H1 (cell line): ENCODE results near the gene PPP1R12B. TPM values are rescaled to one million over a fixed set of nuclear protein-coding genes. Genes with fewer than 3 reads are reported as not detected.

Source experiments
- CTCF ChIA-PET: fragments of 300-600 bp; sonication (Branson Sonifier 250); formaldehyde crosslinking; loops from one replicate; lab custom pipeline; 2021; ENCODE audit not compliant: partially characterized antibody; lab: Charles Lee
- POLR2A ChIA-PET: fragments of 300-600 bp; sonication (Branson Sonifier 250); formaldehyde crosslinking; loops from one replicate; lab custom pipeline; 2021; ENCODE audit warnings: inconsistent platforms; ENCODE audit not compliant: partially characterized antibody; lab: Charles Lee
- DNase-seq, 2 experiments: peaks; one replicate each; pipeline versions ENCODE4 v3.0.0 to v3.0.0-alpha.2; 2010 to 2022; ENCODE audit warnings: low spot score in 2 of 2, low read depth in 1 of 2, mixed read lengths in 1 of 2
- FAIRE-seq: peaks from 2 replicates; lab custom pipeline; 2011; peaks lifted over from hg19 to GRCh38; lab: Jason Lieb, UNC
- H2AFZ ChIP-seq: 2 replicates; pipeline ENCODE4 v1.8.1; 2012; ENCODE audit warnings: low read length, inconsistent platforms
- H2AK5ac ChIP-seq: 2 replicates; pipeline ENCODE4 v1.6.1; 2013; ENCODE audit warnings: low read depth, low read length
- H2BK120ac ChIP-seq: replicated peaks from 2 replicates; pipeline ENCODE3; 2013; ENCODE audit warnings: low read depth, low read length, inconsistent platforms
- H2BK12ac ChIP-seq: 2 replicates; pipeline ENCODE4 v1.6.1; 2013; ENCODE audit warnings: low read depth, low read length
- H2BK15ac ChIP-seq: 2 replicates; pipeline ENCODE4 v1.6.1; 2013; ENCODE audit warnings: low read length
- H2BK20ac ChIP-seq: 2 replicates; pipeline ENCODE4 v1.6.1; 2013; ENCODE audit warnings: low read length
- H2BK5ac ChIP-seq: 2 replicates; pipeline ENCODE4 v1.6.1; 2013; ENCODE audit warnings: low read depth, low read length
- H3K14ac ChIP-seq: 2 replicates; pipeline ENCODE4 v1.6.1; 2013; ENCODE audit warnings: inconsistent platforms; ENCODE audit not compliant: insufficient read length
- H3K18ac ChIP-seq: 2 replicates; pipeline ENCODE4 v1.6.1; 2013; ENCODE audit warnings: low read length; ENCODE audit errors: extremely low read depth
- H3K23ac ChIP-seq: 2 replicates; pipeline ENCODE4 v1.6.1; 2013; ENCODE audit warnings: inconsistent platforms; ENCODE audit not compliant: insufficient read length
- H3K23me2 ChIP-seq: 2 replicates; pipeline ENCODE4 v1.6.1; 2013; ENCODE audit warnings: low read depth, low read length
- H3K27ac ChIP-seq: 2 replicates; pipeline ENCODE4 v1.6.1; 2011; ENCODE audit warnings: low read depth, low read length, inconsistent platforms
- H3K27me3 ChIP-seq, 4 experiments: replicated peaks in 1 of 4; 1 replicate in 1 of 4; 2 replicates in 3 of 4; pipeline versions ENCODE4 v1.6.1 to v1.8.1; 2011 to 2013; ENCODE audit warnings: low read length in 3 of 4, mild to moderate bottlenecking in 3 of 4, inconsistent platforms in 2 of 4, mixed read lengths in 2 of 4, moderate library complexity in 1 of 4; ENCODE audit not compliant: control insufficient read depth in 3 of 4, insufficient read depth in 3 of 4; ENCODE audit errors: extremely low read depth in 1 of 4
- H3K36me3 ChIP-seq, 4 experiments: 2 replicates each; pipeline versions ENCODE4 v1.6.1 to v1.8.1; 2011 to 2013; ENCODE audit warnings: mild to moderate bottlenecking in 4 of 4, low read length in 3 of 4, moderate library complexity in 2 of 4, control low read depth in 1 of 4, inconsistent platforms in 1 of 4; ENCODE audit not compliant: insufficient read depth in 4 of 4, control insufficient read depth in 2 of 4
- H3K4ac ChIP-seq: replicated peaks from 2 replicates; pipeline ENCODE3; 2013; ENCODE audit warnings: low read length, low read depth, mixed read lengths, inconsistent platforms; ENCODE audit not compliant: insufficient read length
- H3K4me1 ChIP-seq, 4 experiments: replicated peaks in 1 of 4; 1 replicate in 1 of 4; 2 replicates in 3 of 4; pipeline versions ENCODE4 v1.6.1 to v1.8.1; 2011 to 2013; ENCODE audit warnings: low read length in 3 of 4, inconsistent platforms in 2 of 4, mixed read lengths in 1 of 4; ENCODE audit not compliant: insufficient read depth in 4 of 4, control insufficient read depth in 3 of 4
- H3K4me2 ChIP-seq, 2 experiments: 2 replicates each; pipeline versions ENCODE4 v1.6.1 to v1.8.1; 2011 to 2013; ENCODE audit warnings: low read depth in 2 of 2, low read length in 2 of 2, control low read depth in 1 of 2, inconsistent platforms in 1 of 2, mild to moderate bottlenecking in 1 of 2; ENCODE audit not compliant: insufficient read depth in 1 of 2
- H3K4me3 ChIP-seq, 4 experiments: fragments of 200-600, 300-600 bp in 1 of 4; sonication (generic), shearing (Covaris generic), sonication (Bioruptor Twin) in 1 of 4; 2 replicates each; pipeline versions ENCODE4 v1.5.1 to v1.8.1; 2011 to 2016; ENCODE audit warnings: low read length in 4 of 4, low read depth in 3 of 4, control low read depth in 2 of 4, inconsistent platforms in 2 of 4, mild to moderate bottlenecking in 2 of 4, mixed read lengths in 1 of 4, moderate library complexity in 1 of 4; ENCODE audit not compliant: insufficient read depth in 2 of 4; ENCODE audit errors: extremely low read depth in 1 of 4
- H3K56ac ChIP-seq: replicated peaks from 2 replicates; pipeline ENCODE3; 2013; ENCODE audit warnings: low read depth, mild to moderate bottlenecking, mixed read lengths, low read length, inconsistent platforms; ENCODE audit not compliant: insufficient read length
- H3K79me1 ChIP-seq: 2 replicates; pipeline ENCODE4 v1.6.1; 2013; ENCODE audit warnings: low read depth, low read length, control low read depth
- H3K79me2 ChIP-seq, 2 experiments: 2 replicates each; pipeline versions ENCODE4 v1.6.1 to v1.8.1; 2012 to 2013; ENCODE audit warnings: low read length in 2 of 2, mild to moderate bottlenecking in 2 of 2, inconsistent platforms in 1 of 2; ENCODE audit not compliant: insufficient read depth in 2 of 2, control insufficient read depth in 1 of 2
- H3K9ac ChIP-seq, 4 experiments: replicated peaks in 1 of 4; 1 replicate in 1 of 4; 2 replicates in 3 of 4; pipeline versions ENCODE4 v1.6.1 to v1.8.1; 2011 to 2013; ENCODE audit warnings: low read depth in 3 of 4, low read length in 3 of 4, control low read depth in 2 of 4, mild to moderate bottlenecking in 2 of 4, moderate library complexity in 2 of 4, inconsistent platforms in 1 of 4; ENCODE audit errors: extremely low read depth in 1 of 4
- H3K9me3 ChIP-seq, 2 experiments: 2 replicates each; pipeline versions ENCODE4 v1.6.1 to v1.8.1; 2012 to 2013; ENCODE audit warnings: mild to moderate bottlenecking in 2 of 2, moderate library complexity in 2 of 2, control low read depth in 1 of 2, inconsistent platforms in 1 of 2, low read depth in 1 of 2, low read length in 1 of 2, mixed read lengths in 1 of 2; ENCODE audit not compliant: insufficient read depth in 2 of 2
- H4K20me1 ChIP-seq, 2 experiments: replicated peaks in 1 of 2; 2 replicates each; pipeline versions ENCODE3 to v1.8.1; 2011 to 2013; ENCODE audit warnings: inconsistent platforms in 2 of 2, low read length in 2 of 2, mild to moderate bottlenecking in 1 of 2; ENCODE audit not compliant: insufficient read depth in 2 of 2, control insufficient read depth in 1 of 2
- H4K5ac ChIP-seq: 2 replicates; pipeline ENCODE4 v1.6.1; 2013; ENCODE audit warnings: low read length, low read depth, mixed read lengths, inconsistent platforms; ENCODE audit not compliant: insufficient read length
- H4K8ac ChIP-seq: 2 replicates; pipeline ENCODE4 v1.8.0; 2013; ENCODE audit warnings: mild to moderate bottlenecking, moderate library complexity, low read length, inconsistent platforms; ENCODE audit not compliant: insufficient read depth; ENCODE audit errors: extremely low read depth
- H4K91ac ChIP-seq: replicated peaks from 2 replicates; pipeline ENCODE3; 2013; ENCODE audit warnings: low read length, mixed read lengths, inconsistent platforms; ENCODE audit not compliant: insufficient read length
- E2F6 ChIP-seq: IDR thresholded peaks from 2 replicates; pipeline ENCODE4 v1.6.1; 2012; ENCODE audit warnings: inconsistent platforms
- JUN ChIP-seq: IDR thresholded peaks from 2 replicates; pipeline ENCODE4 v1.6.1; 2011; ENCODE audit warnings: low read depth, mild to moderate bottlenecking, improper control_type of control experiment, low read length
- KDM4A ChIP-seq: IDR thresholded peaks from one replicate; pipeline ENCODE4 v1.7.1; 2012; ENCODE audit warnings: low read depth, mild to moderate bottlenecking, moderate library complexity, low read length, inconsistent platforms; ENCODE audit not compliant: severe bottlenecking
- MAFK ChIP-seq: IDR thresholded peaks from 2 replicates; pipeline ENCODE4 v1.6.1; 2012; ENCODE audit warnings: low read depth, mild to moderate bottlenecking, improper control_type of control experiment, low read length
- MAX ChIP-seq: IDR thresholded peaks from 2 replicates; pipeline ENCODE4 v1.6.1; 2012; ENCODE audit warnings: inconsistent platforms
- RBBP5 ChIP-seq: IDR thresholded peaks from 2 replicates; pipeline ENCODE4 v1.7.1; 2012; ENCODE audit warnings: low read depth, mild to moderate bottlenecking, inconsistent platforms, low read length, moderate library complexity, borderline replicate concordance
- WGBS, 2 experiments: shearing (Covaris generic) in 1 of 2; methylation state at CpG; one replicate each; pipeline versions ENCODE4 v1.1.6 to v1.1.7; 2013 to 2015; ENCODE audit warnings: low lambda C conversion rate in 2 of 2, mixed read lengths in 2 of 2, inconsistent platforms in 1 of 2, low coverage in 1 of 2, missing lambda C conversion rate in 1 of 2; ENCODE audit not compliant: insufficient replicate concordance in 2 of 2, insufficient coverage in 1 of 2, insufficient read length in 1 of 2; ENCODE audit errors: extremely low coverage in 1 of 2, missing lambda C conversion rate in 1 of 2; 5-methylcytosine and 5-hydroxymethylcytosine counted together
- polyA plus RNA-seq, 7 experiments: library from polyadenylated mRNA; depleted of rRNA in 3 of 7; stranded (reverse) in 5 of 7; unstranded in 2 of 7; fragments of >200 nt in 5 of 7; fragments of 200-250 nt in 2 of 7; gene quantifications; 1 replicate in 5 of 7; 2 replicates in 1 of 7; 4 replicates in 1 of 7; pipeline versions ENCODE4 v1.2.1 to v1.2.3, GENCODE V29; 2011 to 2013; ENCODE audit warnings: missing spikeins in 2 of 7, mixed read lengths in 2 of 7
- total RNA-seq: library from RNA; stranded (reverse); fragmentation: NEBNext Ultra II Directional; extraction: Animal tissue kit (Norgen Biotek cat#: 25700); gene quantifications from 2 replicates; pipeline ENCODE4 v1.2.1, GENCODE V29; 2021

Gene PPP1R12B
- total and polyA plus RNA-seq, 2 of the 8 experiments (the other 6 are each of a cell fraction or from before 2014, with no cell fraction given): 7.9 to 18.7 TPM

GRCh38 chr1:202600432-202601041, 252.0 kb downstream of the PPP1R12B start:
- no peak overlapping the region for H3K4me3 ChIP-seq
- no peaks in the 10 kb centered on the region for H3K36me3 ChIP-seq
- H3K23ac ChIP-seq: no peak overlapping the region
- no peak overlapping the region; the same call in 1 of the 2 replicates for H3K18ac ChIP-seq
- H3K27ac ChIP-seq: no peak overlapping the region
- POLR2A ChIA-PET: interaction anchor here (1.1 kb wide), 1 partner anchor 16 kb away, joined by 3 read pairs; no protein-coding TSS in a partner anchor
- H4K5ac ChIP-seq: no peak overlapping the region
- H2AK5ac ChIP-seq: no peak overlapping the region
- no peaks in the 10 kb centered on the region for H3K79me2 ChIP-seq
- H3K9ac ChIP-seq: no peak overlapping the region
- no peaks in the 10 kb centered on the region for H3K4me1 ChIP-seq
- H2AFZ ChIP-seq: no peak overlapping the region
- no peaks in the 10 kb centered on the region for H3K27me3 ChIP-seq
- H4K8ac ChIP-seq: 0 out of 2 replicates have a peak overlapping the region, but pooled peaks have one; percentile 12
- TF ChIP-seq JUN (no peak), KDM4A (no peak), E2F6 (no peak), MAX (no peak), MAFK (no peak), RBBP5 (no peak)
- TF ChIP-seq, all 59 proteins: peak for 0
- H4K91ac ChIP-seq: no peak overlapping the region
- peaks cover 2% of the 10 kb centered on the region in 2 experiments for H4K20me1 ChIP-seq
- no peaks in the 10 kb centered on the region for H3K79me1 ChIP-seq
- no peaks in the 10 kb centered on the region for H3K9me3 ChIP-seq
- H2BK120ac ChIP-seq: no peak overlapping the region
- DNase-seq (no peak), FAIRE-seq (no peak)
- no peak overlapping the region for H3K14ac ChIP-seq
- H3K23me2 ChIP-seq: no peaks in the 10 kb centered on the region
- no peak overlapping the region for H2BK20ac ChIP-seq
- CTCF ChIA-PET: interaction anchor here (0.6 to 3.1 kb wide), 56 partner anchors 8 to 411 kb away, joined by 3 to 24 read pairs (median 5); no protein-coding TSS in a partner anchor
- no peak overlapping the region for H3K4me2 ChIP-seq
- WGBS, 2 experiments: 84% methylated on average over 10 of the region's 10 CpGs; no CpG with 5 or more reads in 1 of the 2 experiments
- H2BK5ac ChIP-seq: no peak overlapping the region
- H2BK12ac ChIP-seq: no peak overlapping the region
- H3K4ac ChIP-seq: no peak overlapping the region
- H3K56ac ChIP-seq: no peak overlapping the region
- H2BK15ac ChIP-seq: no peak overlapping the region; the same call in 1 of the 2 replicates
